HepG2 (cell line): ENCODE measurements around the gene TAS2R39. TPM values are rescaled to one million over a fixed set of nuclear protein-coding genes. Genes with fewer than 3 reads are reported as not detected.

Experiments used
- ATAC-seq: fragments of 200-7000 bp; cut with Tn5 transposase; 3 replicates; pipeline ENCODE4 v1.9.1; 2020; ENCODE audit warnings: mild to moderate bottlenecking, moderate library complexity
- BruUV-seq: library from RNA; stranded (reverse); fragments of 400-500 nt; replicated peaks from 2 replicates; lab custom pipeline; 2021; lab: Mats Ljungman, UMichigan
- CTCF ChIA-PET: fragments of 300-600 bp; formaldehyde crosslinking; extraction: SDS; loops from one replicate; lab custom pipeline; 2021; ENCODE audit warnings: low total read pairs, inconsistent platforms, low intra/inter-chr PET ratio; lab: Yijun Ruan, JAX
- POLR2A ChIA-PET: fragments of 350-600 bp; sonication (Branson Sonifier 250); formaldehyde crosslinking; loops from one replicate; lab custom pipeline; 2020; ENCODE audit warnings: antibody characterized with exemption, inconsistent platforms; lab: Yijun Ruan, JAX
- DNase-seq: peaks from one replicate; pipeline ENCODE4 v3.0.0-alpha.2; 2015; ENCODE audit warnings: low spot score
- FAIRE-seq: peaks from 3 replicates; lab custom pipeline; 2011; peaks lifted over from hg19 to GRCh38; lab: Jason Lieb, UNC
- H2AFZ ChIP-seq: one replicate; pipeline ENCODE4 v1.6.1; 2011; ENCODE audit warnings: low read length, inconsistent platforms
- H3K27ac ChIP-seq: fragments of 300-600 bp; 3 replicates; pipeline ENCODE4 v1.8.0; 2011; ENCODE audit warnings: mixed run types, mild to moderate bottlenecking, mixed read lengths, low read length, inconsistent platforms; ENCODE audit not compliant: insufficient read depth; ENCODE audit errors: extremely low read length
- H3K27me3 ChIP-seq, 2 experiments: fragments of 200-600 bp in 1 of 2; 2 replicates in 1 of 2; 3 replicates in 1 of 2; pipeline versions ENCODE4 v1.6.0 to v1.8.0; 2011; ENCODE audit warnings: low read length in 2 of 2, mild to moderate bottlenecking in 2 of 2, moderate library complexity in 2 of 2, inconsistent platforms in 1 of 2; ENCODE audit not compliant: insufficient read depth in 2 of 2, control insufficient read depth in 1 of 2
- H3K36me3 ChIP-seq, 2 experiments: fragments of 200-600 bp in 1 of 2; replicated peaks in 1 of 2; 2 replicates in 1 of 2; 3 replicates in 1 of 2; pipeline versions ENCODE4 v1.5.1 to v1.8.0; 2011; ENCODE audit warnings: low read length in 2 of 2, inconsistent platforms in 1 of 2; ENCODE audit not compliant: insufficient read depth in 2 of 2, control insufficient read depth in 1 of 2
- H3K4me1 ChIP-seq: 2 replicates; pipeline ENCODE4 v1.5.1; 2012; ENCODE audit warnings: low read length, inconsistent platforms; ENCODE audit not compliant: insufficient read depth
- H3K4me2 ChIP-seq: 2 replicates; pipeline ENCODE4 v1.6.0; 2011; ENCODE audit warnings: low read depth, low read length, inconsistent platforms
- H3K4me3 ChIP-seq, 3 experiments: fragments of 200-600 bp in 1 of 3; sonication (generic), shearing (Covaris generic) in 1 of 3; replicated peaks in 1 of 3; 2 replicates each; pipeline ENCODE4 v1.5.1; 2011 to 2016; ENCODE audit warnings: low read length in 3 of 3, inconsistent platforms in 2 of 3, low read depth in 2 of 3, mild to moderate bottlenecking in 2 of 3, control low read depth in 1 of 3, mixed read lengths in 1 of 3; ENCODE audit not compliant: insufficient read depth in 1 of 3
- H3K79me2 ChIP-seq: one replicate; pipeline ENCODE4 v1.6.1; 2011; ENCODE audit warnings: low read length, inconsistent platforms; ENCODE audit not compliant: insufficient read depth
- H3K9ac ChIP-seq: 2 replicates; pipeline ENCODE4 v1.6.0; 2011; ENCODE audit warnings: mild to moderate bottlenecking, low read depth, low read length, inconsistent platforms; ENCODE audit not compliant: insufficient read depth
- H3K9me3 ChIP-seq: 2 replicates; pipeline ENCODE4 v1.5.1; 2012; ENCODE audit warnings: mild to moderate bottlenecking, low read length
- H4K20me1 ChIP-seq: 2 replicates; pipeline ENCODE4 v1.6.0; 2011; ENCODE audit warnings: inconsistent platforms, mild to moderate bottlenecking, low read length, moderate library complexity; ENCODE audit not compliant: insufficient read depth
- ARID3A ChIP-seq: IDR thresholded peaks from 2 replicates; pipeline ENCODE4 v1.6.1; 2012; ENCODE audit warnings: low read depth, low read length, improper control_type of control experiment
- ARNTL ChIP-seq: sonication (generic); formaldehyde crosslinking; IDR thresholded peaks from 2 replicates; pipeline ENCODE4 v1.4.0; 2020; ENCODE audit warnings: mild to moderate bottlenecking, missing genetic modification reagents
- IRF9 ChIP-seq: sonication (generic); formaldehyde crosslinking; IDR thresholded peaks from 2 replicates; pipeline ENCODE4 v1.8.0; 2022; ENCODE audit warnings: missing genetic modification reagents, mild to moderate bottlenecking, borderline replicate concordance
- KMT2A ChIP-seq: sonication (generic); formaldehyde crosslinking; IDR thresholded peaks from 2 replicates; pipeline ENCODE4 v1.4.0; 2020; ENCODE audit warnings: missing genetic modification reagents
- NCOR1 ChIP-seq: fragments of 200-600 bp; sonication (generic); IDR thresholded peaks from 2 replicates; pipeline ENCODE4 v1.7.0; 2017; ENCODE audit warnings: antibody characterized with exemption, low read length, borderline replicate concordance
- RNF219 ChIP-seq: sonication (generic); formaldehyde crosslinking; IDR thresholded peaks from 2 replicates; pipeline ENCODE4 v1.5.0; 2020; ENCODE audit warnings: mild to moderate bottlenecking, missing genetic modification reagents
- SALL1 ChIP-seq: sonication (generic); formaldehyde crosslinking; IDR thresholded peaks from 2 replicates; pipeline ENCODE4 v1.8.0; 2022; ENCODE audit warnings: mild to moderate bottlenecking, missing genetic modification reagents
- SNAPC2 ChIP-seq: sonication (generic); formaldehyde crosslinking; IDR thresholded peaks from 2 replicates; pipeline ENCODE4 v1.8.1; 2022; ENCODE audit warnings: mild to moderate bottlenecking, missing genetic modification reagents
- SNAPC4 ChIP-seq: sonication (generic); formaldehyde crosslinking; IDR thresholded peaks from 2 replicates; pipeline ENCODE4 v1.4.0; 2020; ENCODE audit warnings: mild to moderate bottlenecking, missing genetic modification reagents
- ZKSCAN5 ChIP-seq: sonication (generic); formaldehyde crosslinking; IDR thresholded peaks from 2 replicates; pipeline ENCODE4 v1.5.1; 2020; ENCODE audit warnings: mild to moderate bottlenecking, missing genetic modification reagents
- ZNF891 ChIP-seq: sonication (generic); formaldehyde crosslinking; IDR thresholded peaks from 2 replicates; pipeline ENCODE4 v1.5.0; 2020; ENCODE audit warnings: mild to moderate bottlenecking, missing genetic modification reagents
- WGBS: methylation state at CpG from one replicate; pipeline ENCODE4 v1.1.6; 2017; ENCODE audit warnings: low lambda C conversion rate; 5-methylcytosine and 5-hydroxymethylcytosine counted together
- in situ Hi-C: cut with HindIII; loops from 2 replicates; pipeline ENCODE4 v1.10.0; 2017; ENCODE audit warnings: low pct_unique_long_range_greater_than_20kb; ENCODE audit not compliant: extremely low pct_ligation_motif_present
- intact Hi-C: fragments of 100-400 bp; cut with micrococcal nuclease; formaldehyde crosslinking; loops from one replicate; pipeline ENCODE4 v1.10.0; 2022; ENCODE audit not compliant: unreplicated experiment
- polyA plus RNA-seq, 8 experiments: library from polyadenylated mRNA; depleted of rRNA in 3 of 8; stranded (reverse) in 7 of 8; unstranded in 1 of 8; fragments of >200 nt; fragmentation: Illumina TruSeq in 4 of 8; extraction: Trizol in 4 of 8; gene quantifications; 2 replicates each; pipeline versions ENCODE4 v1.2.1 to v1.2.3, GENCODE V29; 2011 to 2016; ENCODE audit warnings: low read depth in 4 of 8, missing spikeins in 1 of 8, mixed read lengths in 1 of 8; ENCODE audit not compliant: insufficient read depth in 1 of 8
- total RNA-seq, 5 experiments: library from RNA; depleted of rRNA; stranded (reverse); fragments of >200 nt; fragmentation: Illumina TruSeq; extraction: Trizol; gene quantifications; 2 replicates each; pipeline ENCODE4 v1.2.3, GENCODE V29; 2016; ENCODE audit warnings: low read depth in 1 of 5

TAS2R39 gene
- total and polyA plus RNA-seq, 2 of the 13 experiments (the other 11 are each of a cell fraction or from before 2014, with no cell fraction given), result not detected

- no peak for TF ChIP-seq SNAPC4
- no peak for TF ChIP-seq ARNTL (CRISPR knock-in tag)
- TF ChIP-seq ZKSCAN5 (CRISPR knock-in tag), result no peak
- TF ChIP-seq KMT2A (CRISPR knock-in tag), result no peak
Observed at GRCh38 chr7:143225047-143225446, 41.8 kb downstream of the TAS2R39 start (continued).

GRCh38 chr7:143227806-143228205, 44.6 kb downstream of the TAS2R39 start:
- WGBS, result 0% methylated on average over 1 of the region's 1 CpG
- H3K9me3 ChIP-seq, result no peaks in the 10 kb centered on the region
- H3K79me2 ChIP-seq, result no peaks in the 10 kb centered on the region
- H3K4me2 ChIP-seq, result no peak overlapping the region
- H3K4me3 ChIP-seq, result no peak overlapping the region
- DNase-seq (no peak), ATAC-seq (no peak), FAIRE-seq (no peak)
- no peak overlapping the region for H2AFZ ChIP-seq
- POLR2A ChIA-PET, result no interaction called here
- in situ Hi-C loops (no loop called here), intact Hi-C loops (no loop called here)
- 0 out of 5 replicates have a peak, but pooled peaks cover 1 to 2% of the 10 kb centered on the region in 2 experiments for H3K27me3 ChIP-seq
- no peaks in the 10 kb centered on the region for H3K4me1 ChIP-seq
- H3K36me3 ChIP-seq, result no peaks in the 10 kb centered on the region
- BruUV-seq, result no TSS peak
- no peak overlapping the region for H3K9ac ChIP-seq
- H4K20me1 ChIP-seq, result no peaks in the 10 kb centered on the region
- CTCF ChIA-PET, result no interaction called here
- no peak overlapping the region for H3K27ac ChIP-seq
- no peak for TF ChIP-seq SALL1 (CRISPR knock-in tag)
- TF ChIP-seq RNF219, result no peak
- no peak for TF ChIP-seq SNAPC2 (CRISPR knock-in tag)
- no peak for TF ChIP-seq IRF9
- TF ChIP-seq ARID3A, result no peak
- no peak for TF ChIP-seq ZNF891
- TF ChIP-seq NCOR1, result no peak
